ENCODE results near the gene CCDC90B. TPM values are rescaled to one million over a fixed set of nuclear protein-coding genes. Genes with fewer than 3 reads are reported as not detected.

Gene CCDC90B
- total and polyA plus RNA-seq, 2 of the 13 experiments (the other 11 are each of a cell fraction or from before 2014, with no cell fraction given) = 17.1 to 46.1 TPM

- peak; percentile 88 for TF ChIP-seq NR2F2 (IDR thresholded peaks at IDR 0.05; ENCODE audit: borderline replicate concordance, low read depth)
- no peak for TF ChIP-seq ZNF552 (CRISPR knock-in tag; IDR thresholded peaks at IDR 0.05; ENCODE audit: borderline replicate concordance)
- no peak for TF ChIP-seq MAFG (CRISPR knock-in tag; IDR thresholded peaks at IDR 0.05)
- TF ChIP-seq SATB2 (CRISPR knock-in tag; IDR thresholded peaks at IDR 0.05) = no peak
- TF ChIP-seq MYC (CRISPR knock-in tag; IDR thresholded peaks at IDR 0.05; ENCODE audit: borderline replicate concordance) = no peak
- TF ChIP-seq RAD51 (IDR thresholded peaks at IDR 0.05; ENCODE audit: borderline replicate concordance) = no peak
- no peak for TF ChIP-seq CREB1 (IDR thresholded peaks at IDR 0.05)
- TF ChIP-seq CREB1 (CRISPR knock-in tag; IDR thresholded peaks at IDR 0.05) = peak; percentile 33; the same call in 1 of the 2 replicates
- TF ChIP-seq TCF7L2 (IDR thresholded peaks at IDR 0.05; ENCODE audit: low read depth, low read length) = no peak
- TF ChIP-seq E2F5 (CRISPR knock-in tag; conservative IDR thresholded peaks at IDR 0.05) = no peak
- no peak for TF ChIP-seq SOX13 (IDR thresholded peaks at IDR 0.05)
- TF ChIP-seq SOX13 (CRISPR knock-in tag; conservative IDR thresholded peaks at IDR 0.05 in 1 of 2, IDR thresholded peaks at IDR 0.05 in 1 of 2) = 0 out of 4 replicates have a peak, but pooled peaks of 1 of the 2 experiments have one; percentile 37
- no peak for TF ChIP-seq ZNF510 (CRISPR knock-in tag; IDR thresholded peaks at IDR 0.05; ENCODE audit: low read depth)
- TF ChIP-seq STAT6 (CRISPR knock-in tag; IDR thresholded peaks at IDR 0.05; ENCODE audit: borderline replicate concordance) = no peak
- TF ChIP-seq ARID5B (CRISPR knock-in tag; IDR thresholded peaks at IDR 0.05) = peak; percentile 91
- no peak for TF ChIP-seq PBX3 (CRISPR knock-in tag; IDR thresholded peaks at IDR 0.05; ENCODE audit: borderline replicate concordance)
- TF ChIP-seq KDM6A (CRISPR knock-in tag; IDR thresholded peaks at IDR 0.05; ENCODE audit: low read depth) = peak; percentile 21; the same call in 1 of the 2 replicates
- TF ChIP-seq ZNF10 (CRISPR knock-in tag; IDR thresholded peaks at IDR 0.05; ENCODE audit: borderline replicate concordance, low read depth) = no peak
Observed at GRCh38 chr11:83284501-83285150, 1.5 kb downstream of the CCDC90B start (continued).

All from HepG2 (cell line).